Thymus (tissue), 11 donors: Measurements from ENCODE around the gene WASHC3. TPM values are rescaled to one million over a fixed set of nuclear protein-coding genes. Genes with fewer than 3 reads are reported as not detected.

Experiments
- DNase-seq, 9 donors: peaks; one replicate each; pipeline ENCODE4 v3.0.0-alpha.2; 2013; ENCODE audit warnings: low spot score in 9 of 9, low read depth in 6 of 9, missing footprints in 1 of 9
- H3K27ac ChIP-seq, 2 donors: one replicate each; pipeline ENCODE4 v1.5.1; 2013; ENCODE audit warnings: control low read depth in 1 of 2, low read depth in 1 of 2, low read length in 1 of 2, mild to moderate bottlenecking in 1 of 2, moderate library complexity in 1 of 2
- H3K27me3 ChIP-seq, 2 donors: one replicate each; pipeline ENCODE4 v1.5.1; 2013; ENCODE audit warnings: low read length in 1 of 2; ENCODE audit not compliant: control insufficient read depth in 2 of 2, insufficient read depth in 1 of 2
- H3K36me3 ChIP-seq, 2 donors: one replicate each; pipeline ENCODE4 v1.5.1; 2013; ENCODE audit warnings: low read length in 1 of 2, mild to moderate bottlenecking in 1 of 2, moderate library complexity in 1 of 2; ENCODE audit not compliant: control insufficient read depth in 2 of 2, insufficient read depth in 2 of 2
- H3K4me1 ChIP-seq, 2 donors: one replicate each; pipeline ENCODE4 v1.5.1; 2013; ENCODE audit warnings: low read length in 2 of 2; ENCODE audit not compliant: control insufficient read depth in 2 of 2, insufficient read depth in 2 of 2
- H3K4me3 ChIP-seq, 2 donors: one replicate each; pipeline ENCODE4 v1.5.1; 2013; ENCODE audit warnings: low read length in 2 of 2, control low read depth in 1 of 2, mild to moderate bottlenecking in 1 of 2
- H3K9me3 ChIP-seq, 2 donors: one replicate each; pipeline ENCODE4 v1.5.1; 2013; ENCODE audit warnings: low read length in 1 of 2, mild to moderate bottlenecking in 1 of 2; ENCODE audit not compliant: control insufficient read depth in 2 of 2, insufficient read depth in 1 of 2
- WGBS: extraction: QIAGEN DNeasy Blood & Tissue Kit; methylation state at CpG from one replicate; pipeline ENCODE4 v1.1.7; 2013; 5-methylcytosine and 5-hydroxymethylcytosine counted together
- polyA plus RNA-seq: library from polyadenylated mRNA; stranded (reverse); fragments of 200-250 nt; gene quantifications from one replicate; pipeline ENCODE4 v1.2.3, GENCODE V29; 2013
- total RNA-seq: library from RNA; stranded (reverse); fragments of 120-200 nt; gene quantifications from one replicate; pipeline ENCODE4 v1.2.4, GENCODE V29; 2013
- donor health status: healthy.

Gene WASHC3
- total and polyA plus RNA-seq, 2 donors, result 72.8 to 74.0 TPM

- H3K4me3 ChIP-seq, result no peak overlapping the region
- H3K27ac ChIP-seq, result peak overlapping the region in 1 of 2 donors; percentile 63
- DNase-seq, result peak in 8 of 9 donors; percentile 11 to 75 (median 38)
- H3K4me1 ChIP-seq, result peaks cover 8 to 9% of the 10 kb centered on the region in 2 donors
- no peaks in the 10 kb centered on the region for H3K27me3 ChIP-seq
- H3K9me3 ChIP-seq, result no peaks in the 10 kb centered on the region
- H3K36me3 ChIP-seq, result peaks cover 0 to 5% of the 10 kb centered on the region in 2 donors
These were observed 2.4 kb downstream of the WASHC3 start for GRCh38 chr12:102059343-102059742.

GRCh38 chr12:102054345-102054744 is 7.4 kb downstream of the WASHC3 start:
- 98% methylated on average over 4 of the region's 4 CpGs for WGBS

GRCh38 chr12:102053062-102053349 is 8.8 kb downstream of the WASHC3 start:
- no peak for DNase-seq
- H3K36me3 ChIP-seq, result peaks cover 15 to 20% of the 10 kb centered on the region in 2 donors
- no peaks in the 10 kb centered on the region for H3K27me3 ChIP-seq
- H3K9me3 ChIP-seq, result no peaks in the 10 kb centered on the region
- peaks cover 2 to 8% of the 10 kb centered on the region in 2 donors for H3K4me1 ChIP-seq
- H3K4me3 ChIP-seq, result no peak overlapping the region
- H3K27ac ChIP-seq, result no peak overlapping the region

More at GRCh38 chr12:102054345-102054744, 7.4 kb downstream of the WASHC3 start:
- Histone ChIP-seq H3K27me3 (no peaks in the 10 kb centered on the region), H3K4me1 (peaks cover 2 to 9% of the 10 kb centered on the region in 2 donors), H3K36me3 (peaks cover 15% of the 10 kb centered on the region in 2 donors), H3K4me3 (no peak overlapping the region), H3K9me3 (no peaks in the 10 kb centered on the region), H3K27ac (no peak overlapping the region)
- DNase-seq, result no peak

- peaks cover 15 to 20% of the 10 kb centered on the region in 2 donors for H3K36me3 ChIP-seq
- no peak for DNase-seq
These were observed 9.4 kb downstream of the WASHC3 start for GRCh38 chr12:102052192-102053061.

GRCh38 chr12:102051431-102051965 is 10.3 kb downstream of the WASHC3 start:
- H3K36me3 ChIP-seq, result peaks cover 15 to 16% of the 10 kb centered on the region in 2 donors

More at GRCh38 chr12:102052192-102053061, 9.4 kb downstream of the WASHC3 start:
- no peaks in the 10 kb centered on the region for H3K9me3 ChIP-seq
- peak overlapping the region in 1 of 2 donors; percentile 32 for H3K27ac ChIP-seq
- peaks cover 2 to 8% of the 10 kb centered on the region in 2 donors for H3K4me1 ChIP-seq
- WGBS, result 100% methylated on average over 4 of the region's 4 CpGs
- H3K4me3 ChIP-seq, result no peak overlapping the region
- no peaks in the 10 kb centered on the region for H3K27me3 ChIP-seq

GRCh38 chr12:102050660-102051430 is 10.9 kb downstream of the WASHC3 start:
- H3K27ac ChIP-seq, result peak overlapping the region in 1 of 2 donors; percentile 40

More at GRCh38 chr12:102051431-102051965, 10.3 kb downstream of the WASHC3 start:
- Histone ChIP-seq H3K27ac (peak overlapping the region in 1 of 2 donors; percentile 32), H3K4me1 (peaks cover 2 to 8% of the 10 kb centered on the region in 2 donors), H3K9me3 (no peaks in the 10 kb centered on the region), H3K4me3 (no peak overlapping the region), H3K27me3 (no peaks in the 10 kb centered on the region)
- DNase-seq, result no peak
- WGBS, result 95% methylated on average over 1 of the region's 1 CpG

GRCh38 chr12:102043928-102044327 is 17.9 kb downstream of the WASHC3 start:
- Histone ChIP-seq H3K27me3 (no peaks in the 10 kb centered on the region), H3K9me3 (no peaks in the 10 kb centered on the region), H3K4me3 (no peak overlapping the region), H3K36me3 (peaks cover 7 to 19% of the 10 kb centered on the region in 2 donors), H3K4me1 (peaks cover 0 to 7% of the 10 kb centered on the region in 2 donors), H3K27ac (peak overlapping the region in 1 of 2 donors; percentile 58)
- 3% methylated on average over 1 of the region's 1 CpG for WGBS
- peak; percentile 32 to 90 (median 69) for DNase-seq

More at GRCh38 chr12:102050660-102051430, 10.9 kb downstream of the WASHC3 start:
- DNase-seq, result peak in 1 of 9 donors; percentile 23
- no peak overlapping the region for H3K4me3 ChIP-seq
- peaks cover 2 to 8% of the 10 kb centered on the region in 2 donors for H3K4me1 ChIP-seq
- H3K27me3 ChIP-seq, result no peaks in the 10 kb centered on the region
- H3K9me3 ChIP-seq, result no peaks in the 10 kb centered on the region
- WGBS, result 8% methylated on average over 1 of the region's 1 CpG
- peaks cover 15 to 19% of the 10 kb centered on the region in 2 donors for H3K36me3 ChIP-seq

- Histone ChIP-seq H3K9me3 (no peaks in the 10 kb centered on the region), H3K4me3 (no peak overlapping the region), H3K27ac (no peak overlapping the region), H3K36me3 (peaks cover 0 to 5% of the 10 kb centered on the region in 2 donors), H3K27me3 (no peaks in the 10 kb centered on the region), H3K4me1 (no peaks in the 10 kb centered on the region)
- no peak for DNase-seq
- 65% methylated on average over 3 of the region's 3 CpGs for WGBS
These were observed 27.6 kb downstream of the WASHC3 start for GRCh38 chr12:102033991-102034745.
